Suppressor macrophage (primary cell): ENCODE results near the gene PITPNM1.
"Not testable (repeated sequence)": the region's sequence is repeated elsewhere in the genome, so short reads cannot be mapped to it uniquely, and the experiment has no call there.

Source experiments
- DNase-seq, 4 experiments: peaks; one replicate each; pipeline ENCODE4 v3.0.0-alpha.2; 2020 to 2022

PITPNM1 gene

GRCh38 chr11:67486481-67487195 is 18.5 kb downstream of the PITPNM1 start:
- no peak for DNase-seq

- DNase-seq: not testable (repeated sequence)
Measured at GRCh38 chr11:67485873-67486361, 19.2 kb downstream of the PITPNM1 start.

- DNase-seq: peak; percentile 60 to 78 (median 72)
Measured at GRCh38 chr11:67484847-67485311, 20.3 kb downstream of the PITPNM1 start.

GRCh38 chr11:67483831-67484665 is 21.1 kb downstream of the PITPNM1 start:
- no peak for DNase-seq

GRCh38 chr11:67482827-67483798 is 22.1 kb downstream of the PITPNM1 start, which contains the start of gene AIP:
Gene AIP, plus strand, starts transcription at chr11:67483026. Its CDS starts 133 bp downstream, at chr11:67483159.
- DNase-seq: peak; percentile 98 to 99 (median 98)

GRCh38 chr11:67482275-67482826 is 22.8 kb downstream of the PITPNM1 start:
- DNase-seq: peak in 3 of 4 experiments; percentile 49 to 85 (median 80)

GRCh38 chr11:67477344-67478050 is 27.7 kb downstream of the PITPNM1 start:
- DNase-seq: not testable (repeated sequence)

GRCh38 chr11:67476692-67477091 is 28.5 kb downstream of the PITPNM1 start:
- not testable (repeated sequence) for DNase-seq

GRCh38 chr11:67472882-67473281 is 32.3 kb downstream of the PITPNM1 start:
- DNase-seq: no peak

GRCh38 chr11:67470337-67471002 is 34.7 kb downstream of the PITPNM1 start:
- no peak for DNase-seq

GRCh38 chr11:67469508-67469811 is 35.7 kb downstream of the PITPNM1 start:
- DNase-seq: no peak

GRCh38 chr11:67468759-67469507 is 36.2 kb downstream of the PITPNM1 start, which contains the start of gene TMEM134:
Gene TMEM134, minus strand, starts transcription at chr11:67469251. Its CDS starts 59 bp downstream, at chr11:67469192.
- DNase-seq: peak; percentile 96 to 99 (median 97)

GRCh38 chr11:67468456-67468758 is 36.8 kb downstream of the PITPNM1 start:
- no peak for DNase-seq

- DNase-seq: no peak
Measured at GRCh38 chr11:67468056-67468455, 37.1 kb downstream of the PITPNM1 start.

- DNase-seq: no peak
Measured at GRCh38 chr11:67466962-67467771, 38.0 kb downstream of the PITPNM1 start.

GRCh38 chr11:67466367-67466766 is 38.8 kb downstream of the PITPNM1 start:
- no peak for DNase-seq

GRCh38 chr11:67465530-67465929 is 39.6 kb downstream of the PITPNM1 start:
- not testable (repeated sequence) for DNase-seq

- DNase-seq: no peak
Measured at GRCh38 chr11:67465189-67465510, 40.0 kb downstream of the PITPNM1 start.
